WTC11 (cell line): ENCODE results near the gene ARMC10. TPM values are rescaled to one million over a fixed set of nuclear protein-coding genes. Genes with fewer than 3 reads are reported as not detected.

ENCODE experiments used
- ATAC-seq: fragments of 200-7000 bp; cut with Tn5 transposase; 2 replicates; pipeline ENCODE4 v1.10.0; 2021; ENCODE audit warnings: mild to moderate bottlenecking, moderate library complexity
- CTCF ChIA-PET: fragments of 300-600 bp; sonication (Branson Sonifier 250); formaldehyde crosslinking; loops from one replicate; lab custom pipeline; 2021; ENCODE audit warnings: antibody characterized with exemption; lab: Charles Lee
- POLR2A ChIA-PET: fragments of 350-600 bp; sonication (Branson Sonifier 250); formaldehyde crosslinking; loops from one replicate; lab custom pipeline; 2021; ENCODE audit warnings: antibody characterized with exemption; lab: Charles Lee
- DNase-seq: peaks from one replicate; pipeline ENCODE4 v3.0.0; 2021; ENCODE audit warnings: low spot score
- H3K27ac Mint-ChIP-seq: 2 replicates; pipeline ENCODE4 v1.8.0; 2021; ENCODE audit warnings: mixed read lengths
- H3K27me3 Mint-ChIP-seq: 2 replicates; pipeline ENCODE4 v1.8.0; 2021; ENCODE audit warnings: low read depth, mild to moderate bottlenecking, moderate library complexity, mixed read lengths
- H3K36me3 Mint-ChIP-seq: 2 replicates; pipeline ENCODE4 v1.8.0; 2021; ENCODE audit warnings: mixed read lengths
- H3K4me1 Mint-ChIP-seq: 2 replicates; pipeline ENCODE4 v1.8.0; 2022; ENCODE audit warnings: mixed read lengths
- H3K4me3 Mint-ChIP-seq: 2 replicates; pipeline ENCODE4 v1.8.0; 2021; ENCODE audit warnings: mild to moderate bottlenecking, moderate library complexity, mixed read lengths
- H3K9me3 Mint-ChIP-seq: 2 replicates; pipeline ENCODE4 v1.8.0; 2021; ENCODE audit warnings: mixed read lengths
- ATF1 ChIP-seq: sonication (generic); formaldehyde crosslinking; IDR thresholded peaks from 2 replicates; pipeline ENCODE4 v1.8.1; 2023; ENCODE audit warnings: mild to moderate bottlenecking, moderate library complexity, missing genetic modification reagents
- E2F1 ChIP-seq: sonication (generic); formaldehyde crosslinking; IDR thresholded peaks from 2 replicates; pipeline ENCODE4 v1.8.0; 2022; ENCODE audit warnings: mild to moderate bottlenecking, missing genetic modification reagents
- ERG ChIP-seq: fragments of 250-450 bp; sonication (Bioruptor Pico); IDR thresholded peaks from 2 replicates; pipeline ENCODE4 v1.8.0; 2021; ENCODE audit warnings: mild to moderate bottlenecking
- ETV6 ChIP-seq: sonication (generic); formaldehyde crosslinking; IDR thresholded peaks from 2 replicates; pipeline ENCODE4 v1.8.1; 2022; ENCODE audit warnings: mild to moderate bottlenecking, missing genetic modification reagents
- FOXK1 ChIP-seq: sonication (generic); formaldehyde crosslinking; IDR thresholded peaks from 2 replicates; pipeline ENCODE4 v1.8.0; 2022; ENCODE audit warnings: mild to moderate bottlenecking, moderate library complexity, missing genetic modification reagents
- GABPB1 ChIP-seq: sonication (generic); formaldehyde crosslinking; IDR thresholded peaks from 2 replicates; pipeline ENCODE4 v1.8.1; 2023; ENCODE audit warnings: mild to moderate bottlenecking, missing genetic modification reagents
- HMGA2 ChIP-seq: fragments of 250-450 bp; sonication (Bioruptor Pico); IDR thresholded peaks from 2 replicates; pipeline ENCODE4 v1.4.0; 2021; ENCODE audit warnings: mild to moderate bottlenecking, moderate library complexity
- HMGXB4 ChIP-seq: sonication (generic); formaldehyde crosslinking; IDR thresholded peaks from 2 replicates; pipeline ENCODE4 v1.8.1; 2023; ENCODE audit warnings: mild to moderate bottlenecking, moderate library complexity, missing genetic modification reagents
- JAZF1 ChIP-seq: fragments of 250-450 bp; sonication (Bioruptor Pico); IDR thresholded peaks from 2 replicates; pipeline ENCODE4 v1.9.0; 2021; ENCODE audit warnings: moderate library complexity, mild to moderate bottlenecking, inconsistent platforms
- MLX ChIP-seq: sonication (generic); formaldehyde crosslinking; IDR thresholded peaks from 2 replicates; pipeline ENCODE4 v1.8.1; 2023; ENCODE audit warnings: mild to moderate bottlenecking, missing genetic modification reagents, moderate library complexity
- MXD4 ChIP-seq: fragments of 250-450 bp; sonication (Bioruptor Pico); IDR thresholded peaks from 2 replicates; pipeline ENCODE4 v1.8.0; 2021; ENCODE audit warnings: mild to moderate bottlenecking, moderate library complexity, borderline replicate concordance
- NR2C2 ChIP-seq: sonication (generic); formaldehyde crosslinking; IDR thresholded peaks from 2 replicates; pipeline ENCODE4 v1.8.0; 2022; ENCODE audit warnings: mild to moderate bottlenecking, missing genetic modification reagents
- NR3C1 ChIP-seq: sonication (generic); formaldehyde crosslinking; conservative IDR thresholded peaks from 2 replicates; pipeline ENCODE4 v1.8.1; 2023; ENCODE audit warnings: low read depth, mild to moderate bottlenecking, missing genetic modification reagents
- PRDM15 ChIP-seq: sonication (generic); formaldehyde crosslinking; IDR thresholded peaks from 2 replicates; pipeline ENCODE4 v1.8.0; 2022; ENCODE audit warnings: missing genetic modification reagents
- PRRX2 ChIP-seq: fragments of 250-450 bp; sonication (Bioruptor Pico); IDR thresholded peaks from 2 replicates; pipeline ENCODE4 v1.8.0; 2021; ENCODE audit warnings: mild to moderate bottlenecking
- SP1 ChIP-seq: sonication (generic); formaldehyde crosslinking; conservative IDR thresholded peaks from 2 replicates; pipeline ENCODE4 v1.8.1; 2022; ENCODE audit warnings: missing genetic modification reagents
- TCF7 ChIP-seq: sonication (generic); formaldehyde crosslinking; IDR thresholded peaks from 2 replicates; pipeline ENCODE4 v1.8.0; 2022; ENCODE audit warnings: mild to moderate bottlenecking, low read depth, missing genetic modification reagents, moderate library complexity
- TP53 ChIP-seq: sonication (generic); formaldehyde crosslinking; IDR thresholded peaks from 2 replicates; pipeline ENCODE4 v1.8.1; 2023; ENCODE audit warnings: mild to moderate bottlenecking, missing genetic modification reagents
- ZBTB43 ChIP-seq: sonication (generic); formaldehyde crosslinking; IDR thresholded peaks from 2 replicates; pipeline ENCODE4 v1.8.1; 2023; ENCODE audit warnings: mild to moderate bottlenecking, missing genetic modification reagents
- ZNF317 ChIP-seq: sonication (generic); formaldehyde crosslinking; IDR thresholded peaks from 2 replicates; pipeline ENCODE4 v1.8.1; 2023; ENCODE audit warnings: low read depth, mild to moderate bottlenecking, moderate library complexity, missing genetic modification reagents, borderline replicate concordance
- ZNF396 ChIP-seq: fragments of 250-450 bp; sonication (Bioruptor Pico); IDR thresholded peaks from 2 replicates; pipeline ENCODE4 v1.8.0; 2021; ENCODE audit warnings: mild to moderate bottlenecking, moderate library complexity, borderline replicate concordance
- ZNF671 ChIP-seq: fragments of 250-450 bp; sonication (Bioruptor Pico); IDR thresholded peaks from 2 replicates; pipeline ENCODE4 v1.8.0; 2021; ENCODE audit warnings: mild to moderate bottlenecking
- total RNA-seq: library from RNA; stranded (reverse); gene quantifications from 3 replicates; pipeline ENCODE4 v1.2.3, GENCODE V29; 2021

The ARMC10 gene
- total RNA-seq, 1 experiment from 2014 or later = 35.4 TPM

- H3K36me3 Mint-ChIP-seq = peaks cover 11% of the 10 kb centered on the region
- H3K27ac Mint-ChIP-seq = no peak overlapping the region
- H3K4me1 Mint-ChIP-seq = peaks cover 7% of the 10 kb centered on the region; the same call in 1 of the 2 replicates
- ChIA-PET POLR2A (no interaction called here), CTCF (no interaction called here)
- ATAC-seq = peak; percentile 66
- H3K9me3 Mint-ChIP-seq = peaks cover 18% of the 10 kb centered on the region
- TF ChIP-seq HMGA2 (CRISPR knock-in tag) = no peak
- TF ChIP-seq ZNF317 = no peak
- TF ChIP-seq NR2C2 (CRISPR knock-in tag) = no peak
- no peak for TF ChIP-seq ETV6 (CRISPR knock-in tag)
- no peak for TF ChIP-seq E2F1 (CRISPR knock-in tag)
- no peak for TF ChIP-seq ZNF671 (CRISPR knock-in tag)
- TF ChIP-seq SP1 (CRISPR knock-in tag) = no peak
- no peak for TF ChIP-seq JAZF1 (CRISPR knock-in tag)
- TF ChIP-seq PRDM15 = no peak
- no peak for TF ChIP-seq ZBTB43 (CRISPR knock-in tag)
- TF ChIP-seq NR3C1 (CRISPR knock-in tag) = no peak
- TF ChIP-seq ATF1 (CRISPR knock-in tag) = no peak
- TF ChIP-seq HMGXB4 (CRISPR knock-in tag) = no peak
- no peak for TF ChIP-seq TP53 (CRISPR knock-in tag)
- peaks cover 3% of the 10 kb centered on the region; the same call in 1 of the 2 replicates for H3K27me3 Mint-ChIP-seq
- H3K4me3 Mint-ChIP-seq = no peak overlapping the region
- no peak for DNase-seq
Observed at GRCh38 chr7:103063895-103064294, 11.0 kb upstream of the ARMC10 start.

- ChIA-PET CTCF (interaction anchor here (1.0 to 2.0 kb wide), 4 partner anchors 9 to 317 kb away, joined by 3 to 14 read pairs (median 8); partner anchors contain the start of genes ARMC10, FAM185A and FBXL13), POLR2A (no interaction called here)
- peak; percentile 63 for ATAC-seq
- Mint-ChIP-seq H3K4me1 (peaks cover 7% of the 10 kb centered on the region; the same call in 1 of the 2 replicates), H3K4me3 (no peak overlapping the region), H3K27ac (no peak overlapping the region), H3K27me3 (peaks cover 3% of the 10 kb centered on the region; the same call in 1 of the 2 replicates), H3K9me3 (peaks cover 25% of the 10 kb centered on the region), H3K36me3 (peaks cover 15% of the 10 kb centered on the region)
- DNase-seq = peak; percentile 62
- TF ChIP-seq PRDM15 = no peak
- no peak for TF ChIP-seq TCF7 (CRISPR knock-in tag)
- TF ChIP-seq MLX = no peak
- no peak for TF ChIP-seq GABPB1
- no peak for TF ChIP-seq ERG (CRISPR knock-in tag)
- TF ChIP-seq PRRX2 (CRISPR knock-in tag) = no peak
- no peak for TF ChIP-seq ZNF396 (CRISPR knock-in tag)
- no peak for TF ChIP-seq MXD4
- TF ChIP-seq FOXK1 (CRISPR knock-in tag) = no peak
Observed at GRCh38 chr7:103065667-103066066, 9.3 kb upstream of the ARMC10 start.
